Raji (cell line): ENCODE data around the gene NCDN.

Source experiments
- POLR2A ChIP-seq: IDR thresholded peaks from 2 replicates; pipeline ENCODE4 v1.6.1; 2011; ENCODE audit warnings: low read depth, low read length, control low read depth; ENCODE audit not compliant: insufficient read depth

NCDN gene

DNA sequence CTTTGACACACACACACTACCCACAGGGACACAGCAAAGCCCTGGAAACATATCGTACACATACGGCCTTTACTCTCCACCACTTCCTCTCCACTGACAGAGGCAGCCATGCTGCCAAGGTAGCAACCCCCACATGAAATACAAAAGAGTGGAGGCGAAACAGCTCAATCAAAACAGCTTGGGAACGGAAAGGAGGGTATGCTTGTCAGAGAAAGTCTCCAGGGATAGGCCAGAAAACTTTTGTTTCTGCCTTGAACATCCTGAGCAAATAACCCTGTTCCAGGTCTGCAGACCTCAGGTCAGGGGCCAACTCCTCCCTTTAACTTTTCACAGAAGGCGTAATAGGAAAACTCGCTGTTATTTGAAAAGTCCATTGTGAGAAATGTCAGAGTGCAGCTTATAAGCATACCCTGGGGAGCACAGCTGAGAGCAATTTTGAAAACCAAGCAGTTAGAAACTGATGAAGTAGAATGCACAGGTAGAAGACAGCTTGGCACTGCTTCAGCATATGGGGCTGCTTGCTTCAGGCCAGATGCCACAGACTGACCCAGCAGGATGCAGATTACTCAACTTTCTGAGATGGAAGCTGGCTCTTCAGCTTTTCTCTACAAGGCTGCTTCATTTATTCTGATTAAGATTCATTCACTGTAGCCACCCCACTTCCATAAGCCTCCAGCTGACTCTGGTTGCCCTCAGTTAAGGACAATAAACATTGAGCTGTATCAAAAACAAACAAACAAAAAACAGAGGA lies 18.4 kb upstream of the NCDN start:
- TF ChIP-seq POLR2A: no peak

DNA sequence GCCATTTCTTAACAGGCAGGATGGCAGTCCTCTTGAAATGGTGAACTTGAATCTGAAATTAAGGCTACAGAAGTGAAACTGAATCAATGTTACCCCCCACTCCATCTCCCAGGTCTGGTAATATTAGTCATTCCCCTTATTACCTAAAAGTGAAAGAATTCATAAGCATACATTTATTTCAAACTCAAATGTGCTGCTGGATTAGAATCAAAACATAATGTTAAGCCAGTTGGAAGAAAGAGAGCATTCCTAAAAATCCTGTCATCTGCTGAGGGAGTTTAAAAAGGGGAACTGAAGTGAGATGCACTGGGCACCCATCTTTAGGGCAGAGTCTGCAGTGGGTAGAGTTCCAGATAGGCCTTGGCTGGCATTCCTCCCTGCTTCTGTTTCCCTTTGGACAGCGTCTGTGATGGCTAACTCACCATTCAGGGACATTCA lies 17.8 kb upstream of the NCDN start:
- no peak for TF ChIP-seq POLR2A

DNA sequence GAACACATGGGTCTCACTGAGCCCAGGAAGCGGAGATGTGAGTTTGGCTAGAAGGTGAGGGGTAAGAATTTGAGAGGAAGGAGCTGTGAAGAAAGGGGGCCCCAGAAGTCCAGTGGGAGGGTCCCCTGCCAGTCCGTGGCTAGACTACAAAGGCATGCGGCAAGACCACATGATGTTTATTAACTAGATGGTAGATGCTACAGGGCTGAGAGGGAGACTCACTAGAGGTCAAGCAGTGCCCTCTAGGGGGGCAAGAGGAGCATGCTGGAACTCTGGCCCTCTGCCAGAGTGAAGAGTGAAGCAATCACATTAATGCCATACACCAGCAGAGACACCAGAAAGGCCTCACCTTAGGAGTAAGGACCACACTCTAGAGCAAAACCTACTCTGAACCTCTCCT lies 12.6 kb upstream of the NCDN start:
- TF ChIP-seq POLR2A: no peak

DNA sequence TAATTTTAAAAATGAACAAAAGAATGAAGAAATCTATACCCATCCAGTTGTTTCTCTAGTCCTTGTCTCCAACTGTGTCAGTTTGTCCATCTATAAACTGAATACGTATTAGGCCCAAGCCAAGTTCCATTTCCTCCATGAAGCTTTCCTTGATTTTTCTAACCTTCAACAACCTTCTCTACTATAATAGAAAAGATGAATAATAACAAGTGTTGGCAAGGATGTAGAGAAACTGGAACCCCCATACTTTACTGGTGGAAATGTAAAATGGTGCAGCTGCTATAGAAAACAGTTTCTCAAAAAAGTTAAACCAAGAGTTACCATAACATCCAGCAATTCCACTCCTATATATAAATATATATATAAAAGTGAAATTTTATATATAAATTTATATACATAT lies 11.0 kb upstream of the NCDN start:
- TF ChIP-seq POLR2A: no peak

DNA sequence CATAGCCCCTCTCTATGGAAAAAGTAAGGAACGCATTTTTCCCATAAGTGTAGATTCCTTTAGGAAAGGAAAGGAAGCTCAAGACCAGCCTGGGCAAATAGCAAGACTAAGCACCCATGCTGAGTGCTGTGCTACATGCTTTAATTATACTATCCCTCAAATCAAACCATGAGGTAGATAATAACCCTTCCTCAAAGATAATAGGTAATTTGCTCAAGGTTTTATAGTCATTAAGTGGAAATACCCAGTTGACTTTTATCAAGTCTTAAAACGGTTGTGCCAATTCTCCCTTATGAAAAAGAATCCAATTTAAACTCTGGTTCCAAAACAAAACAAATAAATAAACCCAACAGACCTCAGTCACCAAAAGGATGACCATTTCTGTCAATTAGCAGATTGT lies 3.7 kb upstream of the NCDN start:
- TF ChIP-seq POLR2A: no peak

DNA sequence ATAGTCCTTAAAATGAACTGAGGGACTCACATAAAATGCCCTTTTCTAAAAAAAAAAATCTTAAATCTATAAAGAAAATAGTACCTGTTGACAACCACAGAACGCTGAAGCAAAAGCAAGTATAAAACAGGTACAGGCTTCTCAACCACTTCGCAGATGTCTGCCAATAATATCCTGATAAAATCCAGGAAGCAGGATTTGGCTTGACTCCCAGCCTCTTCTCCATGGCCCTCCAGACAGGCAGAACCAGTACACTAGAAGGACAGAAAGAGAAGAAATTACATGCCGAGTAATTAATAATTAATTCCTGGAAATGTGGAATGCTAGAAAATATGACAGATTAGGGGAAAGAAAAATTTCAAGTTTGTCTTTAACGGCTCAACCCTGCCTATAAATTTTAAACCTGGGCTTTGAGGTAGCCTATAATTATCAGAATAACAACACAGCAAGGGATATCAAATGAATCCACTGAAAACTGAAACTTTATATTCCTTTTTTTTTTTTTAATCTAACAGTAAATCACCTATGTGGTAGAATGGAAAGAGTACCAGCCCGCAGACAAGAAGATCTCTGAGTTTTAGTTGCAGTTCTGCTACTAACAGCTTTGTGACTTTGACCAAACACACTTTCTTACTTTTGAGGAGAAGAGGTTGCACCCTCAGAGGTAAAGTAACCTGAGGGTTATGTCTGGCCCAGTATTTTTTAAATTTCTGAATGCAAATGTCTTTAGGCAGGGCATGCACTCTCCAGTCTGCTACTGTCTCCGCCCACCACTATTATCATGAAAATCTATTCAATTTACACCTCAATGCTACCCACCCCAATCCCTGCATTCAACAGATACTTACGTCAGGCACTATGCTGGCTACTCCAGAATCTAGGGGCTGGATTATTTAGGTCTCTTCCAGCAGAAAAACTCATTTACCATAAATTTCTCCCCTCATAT lies 3.1 kb upstream of the NCDN start:
- TF ChIP-seq POLR2A: no peak

DNA sequence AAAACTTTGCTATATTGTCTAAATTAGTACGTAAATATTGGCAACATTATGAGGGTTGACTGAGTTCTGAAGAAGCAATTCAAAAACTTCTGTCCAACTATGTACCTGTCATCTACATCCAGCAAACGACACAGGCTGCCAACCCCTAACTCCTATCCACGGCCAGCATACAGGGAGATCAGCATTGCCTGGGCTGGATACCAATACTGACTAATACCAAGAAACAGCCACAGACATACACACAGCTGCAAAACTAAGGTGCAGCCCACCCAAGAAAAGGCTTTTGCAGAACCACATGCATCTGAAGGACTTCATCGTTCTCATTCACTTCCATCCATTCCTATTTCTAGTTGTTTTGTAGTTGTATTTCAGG lies 2.4 kb upstream of the NCDN start:
- TF ChIP-seq POLR2A: no peak

DNA sequence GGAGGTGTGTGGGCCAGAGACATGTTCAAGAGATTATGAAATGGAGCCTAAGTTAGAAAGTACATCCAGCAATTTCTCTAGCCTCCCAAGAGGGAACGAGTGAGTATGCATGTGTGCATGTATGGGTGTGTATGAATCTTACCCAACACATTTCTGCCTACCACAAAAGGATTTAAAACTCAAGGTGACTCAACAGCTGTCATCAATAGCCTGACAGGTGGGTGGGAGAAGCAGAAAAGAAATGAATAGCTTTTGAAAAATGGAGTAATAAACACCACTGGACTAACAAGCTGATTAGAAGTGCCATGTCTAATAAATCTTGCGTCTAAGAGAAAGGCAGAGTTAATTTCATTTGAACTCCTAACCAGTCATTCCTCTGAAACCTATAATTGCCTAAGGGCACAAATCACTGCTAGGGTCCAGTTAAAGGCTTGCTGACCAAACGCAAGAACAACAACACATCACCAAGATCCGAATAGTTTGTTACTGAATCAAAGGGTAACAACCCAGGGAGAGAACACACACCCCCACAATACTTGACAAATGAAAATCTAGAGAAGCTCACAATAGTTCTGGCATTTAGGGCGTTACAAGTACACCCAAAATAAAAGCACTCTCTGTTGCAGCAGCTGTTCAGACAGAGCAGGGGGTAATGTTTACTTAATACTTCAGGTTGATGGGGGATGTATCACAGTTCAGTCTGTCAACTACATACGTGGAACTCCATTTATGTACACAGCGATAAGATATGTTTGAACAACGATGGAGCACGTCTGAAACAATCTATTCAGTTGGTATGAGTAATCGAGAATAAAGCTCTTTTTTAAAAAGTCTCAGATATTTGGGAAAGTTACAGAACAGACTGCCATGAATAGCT lies 1.8 kb upstream of the NCDN start:
- no peak for TF ChIP-seq POLR2A

DNA sequence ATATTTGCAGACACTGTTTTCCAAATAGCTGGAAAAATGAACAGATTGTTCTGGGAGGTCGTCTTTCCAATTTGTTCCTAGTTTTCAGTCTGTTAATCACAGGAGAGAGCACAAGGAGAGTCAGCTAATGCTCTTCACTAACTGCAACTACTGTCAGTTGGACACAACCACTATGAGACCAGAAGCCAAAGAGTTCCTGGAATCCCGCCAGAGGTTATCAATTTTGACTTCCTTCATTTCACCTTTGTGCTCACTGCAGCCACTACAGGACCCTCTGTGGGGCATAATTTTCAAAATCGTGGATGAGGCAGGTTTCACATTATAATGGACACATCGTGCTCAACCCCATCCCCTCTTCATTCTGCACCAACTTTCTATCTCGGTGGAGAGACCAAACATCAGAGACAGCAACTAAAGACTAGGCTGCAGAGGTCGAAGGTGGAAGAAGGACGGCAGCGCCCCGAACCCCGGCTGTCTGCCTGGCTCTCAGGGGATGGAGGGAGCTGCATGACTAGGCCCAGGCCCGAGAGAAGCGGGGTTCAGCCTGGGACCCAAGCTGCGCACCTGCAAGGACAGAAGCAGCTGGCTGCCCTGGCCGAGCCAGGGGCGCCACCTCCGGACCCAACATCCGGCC lies 998 bp upstream of the NCDN start:
- TF ChIP-seq POLR2A: no peak

DNA sequence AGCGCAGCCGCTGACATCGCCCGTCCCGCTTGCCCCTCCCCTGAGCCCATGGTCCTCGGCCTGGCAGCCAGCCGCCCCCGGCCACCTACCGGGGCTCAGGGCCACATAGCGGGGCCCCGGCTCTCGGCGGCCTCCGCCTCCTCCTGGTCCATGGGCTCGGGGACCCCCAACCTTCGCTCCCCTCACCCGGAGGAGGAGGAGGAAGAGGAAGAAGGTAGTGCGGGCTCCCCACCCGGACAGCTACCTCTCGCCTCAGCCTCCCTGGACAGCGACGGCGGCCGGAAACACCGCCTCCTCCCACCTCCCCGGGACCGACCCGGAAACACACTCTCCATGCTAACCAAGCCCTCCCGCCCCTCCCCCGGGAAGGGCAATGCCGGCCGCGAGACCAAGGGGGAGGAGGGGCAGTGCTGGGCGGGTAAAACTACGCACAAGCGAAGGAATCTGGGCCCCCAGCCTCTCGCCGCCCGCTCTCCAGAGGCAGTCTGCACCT lies 435 bp upstream of the NCDN start, which contains the start of gene KIAA0319L:
Gene KIAA0319L, minus strand, starts transcription at position 286 of the 493 bp plus-strand sequence. CDS start 2,912 bp downstream, outside the sequence.
- TF ChIP-seq POLR2A: peak; percentile 49; the same call in 1 of the 2 replicates

DNA sequence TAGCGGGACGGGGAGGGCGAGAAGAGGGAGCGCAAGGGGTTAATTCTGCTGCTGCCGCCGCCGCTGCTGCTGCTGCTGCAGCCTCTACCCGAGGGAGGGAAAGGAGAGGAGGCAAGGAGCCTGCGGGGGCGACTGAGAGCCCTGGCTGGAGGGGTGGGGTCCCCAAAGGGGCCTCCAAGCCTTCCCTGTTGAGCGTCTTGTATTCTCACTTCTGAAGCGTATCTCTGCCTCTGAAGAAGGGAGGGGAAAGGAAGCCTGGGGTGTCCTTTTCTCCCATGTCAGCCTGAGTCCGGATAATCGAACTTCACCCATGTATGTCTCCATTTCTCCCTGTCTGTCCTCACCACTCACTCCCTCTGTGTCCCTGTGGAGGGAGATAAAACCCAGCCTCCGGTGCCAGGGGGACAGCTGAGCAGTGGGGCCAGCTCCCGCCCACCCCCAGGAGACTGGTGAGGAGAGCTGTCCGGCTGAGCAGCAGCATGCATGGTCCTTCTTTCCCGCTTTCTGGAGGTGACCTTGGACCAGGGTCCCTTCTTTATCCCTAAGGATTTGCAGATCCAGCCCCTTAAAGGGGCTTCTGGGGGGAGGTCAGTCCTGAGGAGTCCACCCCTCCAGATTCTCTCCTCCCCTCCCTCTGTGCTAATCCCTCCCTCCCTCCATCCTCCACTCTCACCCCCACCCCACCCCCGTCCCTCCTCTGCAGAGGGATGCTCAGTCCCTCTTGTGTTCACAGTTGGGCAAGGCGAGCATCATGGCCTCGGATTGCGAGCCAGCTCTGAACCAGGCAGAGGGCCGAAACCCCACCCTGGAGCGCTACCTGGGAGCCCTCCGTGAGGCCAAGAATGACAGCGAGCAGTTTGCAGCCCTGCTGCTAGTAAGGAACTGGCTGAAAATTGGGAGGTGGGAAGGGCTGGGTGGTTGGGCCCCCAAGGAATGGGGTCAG lies 1.0 kb downstream of the NCDN start:
- TF ChIP-seq POLR2A: no peak

DNA sequence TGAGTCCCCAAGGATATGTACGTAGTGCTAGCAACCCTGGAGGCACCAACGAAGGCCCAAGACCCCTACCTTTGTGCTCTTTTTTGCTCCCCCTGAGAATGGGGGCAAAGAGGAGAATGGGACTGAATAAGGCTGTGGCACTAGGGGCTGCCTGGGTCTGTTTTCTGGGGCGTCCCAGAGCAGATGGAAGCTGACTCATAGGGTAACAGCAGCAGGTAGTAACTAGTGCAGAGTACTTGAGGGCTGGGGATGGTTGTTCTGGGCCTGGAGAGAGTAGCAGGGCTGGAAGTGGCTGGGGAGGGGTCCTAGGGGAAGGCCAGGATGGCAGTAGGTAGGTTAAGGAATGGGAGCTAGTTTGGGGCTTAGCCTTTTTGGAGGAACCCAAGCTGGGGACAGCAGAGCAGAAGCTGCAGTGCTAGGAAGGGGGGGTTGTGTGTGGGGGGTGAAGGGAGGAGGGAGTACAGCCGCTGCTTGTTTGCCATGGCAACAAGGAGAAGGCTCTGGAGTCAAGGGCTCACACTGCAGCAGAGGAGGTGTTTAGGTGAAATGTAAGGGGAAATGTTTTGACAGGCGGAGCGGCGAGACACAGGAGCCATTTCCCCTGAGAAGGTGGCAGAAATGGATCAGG lies 1.8 kb downstream of the NCDN start:
- TF ChIP-seq POLR2A: no peak
